GM19238 (cell line): ENCODE data around the gene REG1B.
"Not testable (repeated sequence)": the region's sequence is repeated elsewhere in the genome, so short reads cannot be mapped to it uniquely, and the experiment has no call there.

Experiments
- DNase-seq: peaks from one replicate; pipeline ENCODE4 v3.0.0; 2011; ENCODE audit warnings: low spot score; ENCODE audit not compliant: insufficient read length

REG1B gene

DNA sequence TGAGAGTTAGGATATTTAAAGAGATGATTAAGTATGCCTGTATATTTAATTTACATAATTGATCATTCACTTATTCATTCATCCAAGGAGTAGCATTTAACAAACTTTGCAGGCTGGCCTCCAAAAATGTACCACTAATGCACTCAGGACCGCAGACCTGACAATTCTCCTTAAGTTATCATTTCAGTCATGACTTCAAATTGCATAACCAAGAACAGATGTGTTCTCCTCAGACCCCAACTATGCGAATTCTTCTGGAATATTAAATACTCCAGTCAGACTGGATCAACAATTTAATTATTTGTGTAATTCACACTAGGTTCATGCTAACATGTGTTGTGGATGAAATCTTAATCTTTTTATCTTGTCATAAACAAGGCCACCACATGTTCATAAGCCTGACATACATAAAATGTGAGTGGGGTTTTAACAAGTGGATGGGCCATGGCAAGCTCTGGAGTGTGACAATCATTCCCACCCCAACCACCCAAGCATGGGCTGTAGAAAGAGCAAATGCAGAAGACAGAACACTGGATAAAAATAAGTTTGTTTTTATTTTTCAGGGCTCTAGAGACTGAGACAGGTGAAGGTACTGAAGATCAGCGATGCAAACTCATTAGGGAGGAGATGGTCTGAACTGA, 3.2 kb downstream of the REG1B start:
- no peak for DNase-seq

DNA sequence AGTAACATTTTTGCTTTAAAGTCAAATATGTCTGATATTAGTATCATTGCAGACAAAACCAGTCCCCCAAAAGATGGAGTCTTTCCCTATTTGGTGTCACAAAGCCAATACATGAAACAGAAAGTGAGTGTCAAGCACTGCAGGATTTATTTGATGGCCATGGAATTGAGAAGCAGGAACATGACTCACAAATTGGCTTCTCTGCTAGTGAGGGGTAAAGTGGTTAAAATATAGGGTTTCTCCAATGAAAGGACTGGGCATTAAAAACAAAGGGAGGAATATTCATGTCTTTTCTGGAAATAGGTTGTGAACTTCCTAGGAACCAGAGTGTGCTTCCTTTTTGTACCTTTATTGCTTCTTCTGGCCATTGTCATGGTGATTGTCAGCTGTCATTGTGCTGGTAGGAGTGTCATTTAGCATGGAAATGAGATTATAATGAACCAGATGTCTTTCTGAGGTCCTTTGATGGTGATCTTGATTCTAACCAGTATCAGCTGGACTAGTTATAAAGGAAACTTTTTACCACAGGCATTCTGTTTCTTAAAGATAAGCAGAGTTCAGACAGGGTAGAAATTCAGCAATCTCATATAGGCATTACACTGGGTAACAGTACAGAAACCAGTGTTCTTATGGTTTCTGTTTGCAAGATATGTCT, 4.1 kb downstream of the REG1B start:
- DNase-seq = no peak

DNA sequence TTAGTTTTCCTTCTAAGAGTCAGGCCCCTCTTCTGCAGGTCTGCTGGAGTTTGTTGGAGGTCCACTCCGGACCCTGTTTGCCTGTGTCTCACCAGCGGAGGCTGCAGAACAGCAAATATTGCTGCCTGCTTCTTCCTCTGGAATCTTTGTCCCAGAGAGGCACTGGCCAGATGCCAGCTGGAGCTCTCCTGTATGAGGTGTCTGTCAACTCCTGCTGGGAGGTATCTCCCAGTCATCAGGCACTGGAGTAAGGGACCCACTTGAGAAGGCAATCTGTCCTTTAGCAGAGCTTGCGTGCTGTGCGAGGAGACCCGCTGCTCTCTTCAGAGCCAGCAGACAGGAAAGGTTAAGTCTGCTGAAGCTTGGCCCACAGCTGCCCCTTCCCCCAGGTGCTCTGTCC, 4.8 kb downstream of the REG1B start:
- no peak for DNase-seq

DNA sequence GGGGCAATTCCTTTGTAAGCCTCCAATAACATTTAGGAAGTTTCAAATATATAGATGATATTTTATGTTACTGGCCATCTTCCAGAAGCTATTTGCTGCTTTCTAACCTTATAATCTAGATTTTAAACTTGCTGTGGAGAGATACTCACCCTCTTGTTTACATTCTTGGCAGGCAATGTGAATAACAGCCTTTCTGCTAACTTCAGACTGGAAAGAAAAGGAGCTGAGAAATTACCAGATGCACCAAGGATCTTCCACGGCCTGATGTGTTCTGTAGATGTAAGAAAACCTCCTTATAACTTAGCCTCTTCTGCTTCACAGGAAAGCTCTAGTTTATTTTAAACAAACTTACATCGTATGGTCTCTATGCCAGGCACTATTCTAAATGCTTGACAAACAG, 16.7 kb downstream of the REG1B start:
- no peak for DNase-seq

DNA sequence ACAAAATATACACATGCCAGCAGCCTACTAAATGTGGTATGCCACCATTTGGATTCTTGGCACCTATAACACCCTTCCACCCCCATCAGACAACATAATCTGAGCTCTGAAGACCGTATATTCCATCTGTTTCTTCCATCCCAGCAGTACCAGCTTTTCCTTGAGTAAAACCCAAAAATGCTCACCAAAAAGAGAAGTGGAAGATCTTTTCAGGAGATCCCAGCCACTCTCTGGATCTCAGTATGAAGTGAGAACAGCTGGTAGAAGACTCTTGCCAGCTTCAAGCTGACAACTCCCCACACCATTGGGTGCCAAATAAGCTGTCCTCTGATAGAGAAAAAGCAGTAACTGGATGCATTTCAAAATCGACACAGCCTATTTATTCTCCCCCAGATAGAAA, 22.6 kb downstream of the REG1B start:
- no peak for DNase-seq

DNA sequence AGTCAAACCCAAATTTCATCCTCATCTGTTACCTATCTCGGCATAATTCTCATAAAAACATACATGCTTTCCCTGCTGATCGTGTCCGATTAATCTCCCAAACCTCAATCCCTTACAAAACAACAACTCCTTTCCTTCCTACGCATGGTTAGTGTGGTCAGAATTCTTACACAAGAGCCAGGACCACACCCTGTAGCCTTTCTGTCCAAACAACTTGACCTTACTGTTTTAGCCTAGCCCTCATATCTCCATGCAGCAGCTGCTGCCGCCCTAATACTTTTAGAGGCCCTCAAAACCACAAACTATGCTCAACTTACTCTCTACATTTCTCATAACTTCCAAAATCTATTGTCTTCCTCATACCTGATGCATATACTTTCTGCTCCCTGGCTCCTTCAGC, 33.0 kb downstream of the REG1B start:
- DNase-seq = not testable (repeated sequence)

DNA sequence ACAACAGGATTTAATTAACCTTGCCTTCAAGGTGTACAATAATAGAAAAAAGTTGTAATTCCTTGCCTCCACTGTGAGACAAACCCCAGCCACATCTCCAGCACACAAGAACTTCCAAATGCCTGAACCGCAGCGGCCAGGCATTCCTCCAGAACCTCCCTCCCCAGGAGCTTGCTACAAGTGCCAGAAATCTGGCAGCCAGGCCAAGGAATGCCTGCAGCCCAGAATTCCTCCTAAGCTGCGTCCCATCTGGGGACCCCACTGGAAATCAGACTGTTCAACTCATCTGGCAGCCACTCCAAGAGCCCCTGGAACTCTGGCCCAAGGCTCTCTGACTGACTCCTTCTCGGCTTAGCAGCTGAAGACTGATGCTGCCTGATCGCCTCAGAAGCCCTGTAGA, 34.3 kb downstream of the REG1B start:
- not testable (repeated sequence) for DNase-seq

DNA sequence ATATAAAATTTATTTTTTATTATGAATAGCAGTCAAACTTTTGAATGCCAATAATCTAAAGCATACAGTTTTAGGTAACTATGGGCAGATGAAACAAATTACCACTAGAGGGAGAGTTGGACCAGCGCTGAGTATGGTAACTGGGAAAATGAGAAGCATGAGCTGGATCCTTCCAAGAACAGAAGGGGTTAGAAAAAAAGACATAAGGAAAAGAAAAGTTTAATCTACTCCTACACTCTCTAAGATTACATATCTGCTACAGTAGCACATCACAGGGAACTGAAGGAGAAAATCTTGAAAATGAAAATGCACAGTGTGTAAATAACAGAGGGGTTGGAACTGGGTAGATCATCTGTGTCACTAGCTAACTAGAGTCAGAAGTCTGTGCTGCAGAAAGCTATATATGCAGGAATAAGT, 46.8 kb downstream of the REG1B start:
- no peak for DNase-seq

DNA sequence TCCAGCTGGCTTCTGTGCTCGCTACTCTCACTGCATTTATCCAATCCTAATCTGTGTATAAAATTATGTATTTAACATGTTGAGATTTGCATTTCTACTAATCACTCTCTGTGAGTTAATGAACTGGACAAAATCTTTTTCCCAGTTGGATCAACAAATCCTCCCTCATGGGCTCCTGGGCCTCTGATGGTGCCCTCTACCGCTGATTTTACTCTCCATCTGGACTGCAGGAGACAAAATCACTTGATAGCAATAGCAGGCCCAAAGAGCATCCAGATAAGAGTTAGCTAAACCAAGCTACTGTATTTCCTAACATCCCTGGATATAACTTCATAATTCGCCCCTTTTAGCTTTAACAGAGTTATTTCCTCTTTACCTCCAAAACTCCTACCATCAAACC, 47.8 kb downstream of the REG1B start:
- DNase-seq = no peak
